SU-DHL-6 (cell line): Measurements from ENCODE around the gene KRT4.

ENCODE experiments used
- EZH2phosphoT487 ChIP-seq: fragments of 200-600 bp; sonication (generic), shearing (Covaris generic); conservative IDR thresholded peaks from 2 replicates; pipeline ENCODE4 v1.6.1; 2018; ENCODE audit warnings: mild to moderate bottlenecking, antibody characterized with exemption, low read length, moderate library complexity, mixed read lengths
- TF ChIP-seq, protein P1 (sequence below): fragments of 200-600 bp; sonication (generic); IDR thresholded peaks from one replicate; pipeline ENCODE4 v1.5.1; 2017; ENCODE audit warnings: antibody characterized with exemption, mild to moderate bottlenecking, low read length, moderate library complexity; ENCODE audit not compliant: insufficient read depth, poor library complexity, severe bottlenecking

DNA sequence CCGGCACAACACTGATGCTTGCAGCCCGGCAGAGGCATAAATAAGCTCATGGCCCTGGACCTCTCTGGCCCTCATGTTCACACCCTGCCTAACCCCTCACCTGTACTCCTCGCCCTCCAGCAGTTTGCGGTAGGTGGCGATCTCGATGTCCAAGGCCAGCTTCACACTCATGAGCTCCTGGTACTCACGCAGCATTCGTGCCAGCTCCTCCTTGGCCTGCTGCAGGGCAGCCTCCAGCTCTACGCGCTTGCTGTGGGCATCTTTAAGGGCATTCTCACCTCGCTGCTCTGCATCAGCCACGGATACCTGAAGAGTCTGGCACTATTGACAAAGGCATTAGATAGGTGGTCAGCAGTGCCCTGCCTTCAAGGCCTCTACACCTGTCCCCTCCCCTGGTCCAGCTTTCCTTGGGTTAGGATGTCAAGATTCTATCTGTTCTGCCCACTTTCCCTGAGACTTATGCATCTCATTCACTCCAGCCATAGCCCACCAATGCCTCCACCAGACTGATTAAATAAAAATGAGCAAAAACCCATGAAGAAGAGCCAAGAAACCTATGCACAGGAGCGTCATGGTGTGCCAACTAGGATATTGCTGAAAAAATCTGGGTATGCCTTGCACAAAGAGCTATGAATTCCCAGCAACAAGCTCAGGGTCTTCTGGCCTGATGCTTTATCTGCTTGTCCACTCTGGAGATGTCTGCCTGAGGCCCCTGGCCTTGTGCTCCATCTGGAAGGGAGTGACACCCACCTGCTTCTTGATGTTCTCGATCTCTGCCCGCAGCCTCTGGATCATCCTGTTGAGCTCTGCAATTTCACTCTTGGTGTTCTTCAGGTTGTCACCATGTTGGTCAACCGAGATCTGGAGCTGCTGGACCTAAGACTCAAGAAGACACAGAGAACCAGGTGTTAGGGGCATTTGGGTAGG is 6.1 kb downstream of the KRT4 start:
- TF ChIP-seq, protein P1, sequence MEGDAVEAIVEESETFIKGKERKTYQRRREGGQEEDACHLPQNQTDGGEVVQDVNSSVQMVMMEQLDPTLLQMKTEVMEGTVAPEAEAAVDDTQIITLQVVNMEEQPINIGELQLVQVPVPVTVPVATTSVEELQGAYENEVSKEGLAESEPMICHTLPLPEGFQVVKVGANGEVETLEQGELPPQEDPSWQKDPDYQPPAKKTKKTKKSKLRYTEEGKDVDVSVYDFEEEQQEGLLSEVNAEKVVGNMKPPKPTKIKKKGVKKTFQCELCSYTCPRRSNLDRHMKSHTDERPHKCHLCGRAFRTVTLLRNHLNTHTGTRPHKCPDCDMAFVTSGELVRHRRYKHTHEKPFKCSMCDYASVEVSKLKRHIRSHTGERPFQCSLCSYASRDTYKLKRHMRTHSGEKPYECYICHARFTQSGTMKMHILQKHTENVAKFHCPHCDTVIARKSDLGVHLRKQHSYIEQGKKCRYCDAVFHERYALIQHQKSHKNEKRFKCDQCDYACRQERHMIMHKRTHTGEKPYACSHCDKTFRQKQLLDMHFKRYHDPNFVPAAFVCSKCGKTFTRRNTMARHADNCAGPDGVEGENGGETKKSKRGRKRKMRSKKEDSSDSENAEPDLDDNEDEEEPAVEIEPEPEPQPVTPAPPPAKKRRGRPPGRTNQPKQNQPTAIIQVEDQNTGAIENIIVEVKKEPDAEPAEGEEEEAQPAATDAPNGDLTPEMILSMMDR = no peak
- no peak for TF ChIP-seq EZH2phosphoT487
